HUES48 (cell line): ENCODE results near the gene RNU6-9.
"Not testable (repeated sequence)": the region's sequence is repeated elsewhere in the genome, so short reads cannot be mapped to it uniquely, and the experiment has no call there.

Source experiments
- H3K27ac ChIP-seq: one replicate; pipeline ENCODE4 v1.7.0; 2013; ENCODE audit warnings: low read depth, low read length, inconsistent platforms
- H3K27me3 ChIP-seq: 2 replicates; pipeline ENCODE4 v1.6.1; 2013; ENCODE audit warnings: mild to moderate bottlenecking, low read length; ENCODE audit not compliant: control insufficient read depth, insufficient read depth
- H3K36me3 ChIP-seq: 2 replicates; pipeline ENCODE4 v1.6.1; 2013; ENCODE audit warnings: low read length; ENCODE audit not compliant: control insufficient read depth, insufficient read depth
- H3K4me1 ChIP-seq: 2 replicates; pipeline ENCODE4 v1.6.1; 2013; ENCODE audit warnings: mild to moderate bottlenecking, low read length; ENCODE audit not compliant: control insufficient read depth, insufficient read depth
- H3K4me3 ChIP-seq: 2 replicates; pipeline ENCODE4 v1.5.1; 2013; ENCODE audit warnings: mild to moderate bottlenecking, low read depth, low read length
- H3K9ac ChIP-seq: 2 replicates; pipeline ENCODE4 v1.6.1; 2013; ENCODE audit warnings: mild to moderate bottlenecking, low read depth, low read length, moderate library complexity
- H3K9me3 ChIP-seq: 2 replicates; pipeline ENCODE4 v1.6.1; 2013; ENCODE audit warnings: low read length; ENCODE audit not compliant: control insufficient read depth, insufficient read depth

RNU6-9 gene

DNA sequence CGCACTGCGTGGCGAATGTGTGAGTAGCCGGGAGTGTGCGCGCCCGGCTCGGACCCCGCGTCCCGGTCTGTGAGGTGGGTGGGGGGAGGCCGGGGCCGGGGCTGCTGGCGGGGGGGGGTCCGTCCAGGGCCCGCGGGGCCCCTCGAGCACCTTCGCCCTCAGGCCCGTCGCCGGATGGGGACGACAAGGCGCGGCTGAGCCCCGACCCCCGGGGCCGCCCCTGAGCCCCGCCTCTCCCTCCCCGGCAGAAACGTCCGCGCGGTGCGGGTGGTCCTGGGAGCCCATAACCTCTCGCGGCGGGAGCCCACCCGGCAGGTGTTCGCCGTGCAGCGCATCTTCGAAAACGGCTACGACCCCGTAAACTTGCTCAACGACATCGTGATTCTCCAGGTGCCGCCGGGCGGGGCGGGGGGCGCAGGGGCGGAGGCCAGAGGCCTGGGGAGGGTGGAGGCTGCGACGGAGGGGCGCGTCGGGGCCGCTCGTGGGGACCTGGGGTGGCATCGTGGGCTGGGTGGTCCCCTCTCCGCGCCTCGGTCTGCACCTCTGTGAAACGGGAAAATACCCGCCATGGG lies 40.2 kb upstream of the RNU6-9 start:
- Histone ChIP-seq H3K27ac (no peak overlapping the region), H3K4me3 (no peak overlapping the region), H3K27me3 (no peaks in the 10 kb centered on the region), H3K4me1 (no peaks in the 10 kb centered on the region), H3K9me3 (no peaks in the 10 kb centered on the region), H3K36me3 (no peaks in the 10 kb centered on the region), H3K9ac (no peak overlapping the region)

DNA sequence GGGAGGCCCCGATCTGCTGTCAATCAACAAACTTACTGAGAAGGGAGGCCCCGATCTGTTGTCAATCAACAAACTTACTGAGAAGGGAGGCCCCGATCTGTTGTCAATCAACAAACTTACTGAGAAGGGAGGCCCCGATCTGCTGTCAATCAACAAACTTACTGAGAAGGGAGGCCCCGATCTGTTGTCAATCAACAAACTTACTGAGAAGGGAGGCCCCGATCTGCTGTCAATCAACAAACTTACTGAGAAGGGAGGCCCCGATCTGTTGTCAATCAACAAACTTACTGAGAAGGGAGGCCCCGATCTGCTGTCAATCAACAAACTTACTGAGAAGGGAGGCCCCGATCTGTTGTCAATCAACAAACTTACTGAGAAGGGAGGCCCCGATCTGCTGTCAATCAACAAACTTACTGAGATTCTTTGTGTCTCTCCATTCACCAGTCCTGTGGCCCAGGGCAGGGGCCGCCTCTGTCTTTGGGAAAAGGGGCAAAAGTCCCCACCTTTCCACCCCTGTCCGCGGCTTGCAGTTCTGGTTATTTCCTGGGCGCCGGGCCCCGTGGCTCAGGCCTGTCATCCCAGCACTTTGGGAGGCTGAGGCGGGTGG lies 39.6 kb upstream of the RNU6-9 start:
- H3K4me1 ChIP-seq, H3K9ac ChIP-seq, H3K27ac ChIP-seq, H3K36me3 ChIP-seq, H3K4me3 ChIP-seq, H3K9me3 ChIP-seq, H3K27me3 ChIP-seq: not testable (repeated sequence)

DNA sequence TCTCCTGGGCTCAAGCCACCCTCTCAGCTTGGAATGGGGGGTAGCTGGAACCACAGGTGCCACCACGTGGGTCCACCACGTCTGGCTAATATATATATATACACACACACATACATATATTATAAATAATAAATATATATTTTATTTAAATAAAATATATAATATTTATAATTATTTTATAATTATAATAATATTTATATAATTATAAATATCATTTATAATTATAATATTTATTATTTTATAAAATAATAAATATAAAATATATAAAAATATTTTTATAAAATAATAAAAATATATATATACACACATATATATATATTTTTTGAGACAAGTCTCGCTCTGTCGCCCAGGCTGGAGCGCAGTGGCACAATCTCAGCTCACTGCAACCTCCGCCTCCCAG lies 38.7 kb upstream of the RNU6-9 start:
- Histone ChIP-seq H3K4me1 (no peaks in the 10 kb centered on the region), H3K27me3 (peaks cover 5% of the 10 kb centered on the region), H3K4me3 (no peak overlapping the region), H3K9me3 (no peaks in the 10 kb centered on the region), H3K36me3 (no peaks in the 10 kb centered on the region), H3K9ac (no peak overlapping the region), H3K27ac (no peak overlapping the region)

DNA sequence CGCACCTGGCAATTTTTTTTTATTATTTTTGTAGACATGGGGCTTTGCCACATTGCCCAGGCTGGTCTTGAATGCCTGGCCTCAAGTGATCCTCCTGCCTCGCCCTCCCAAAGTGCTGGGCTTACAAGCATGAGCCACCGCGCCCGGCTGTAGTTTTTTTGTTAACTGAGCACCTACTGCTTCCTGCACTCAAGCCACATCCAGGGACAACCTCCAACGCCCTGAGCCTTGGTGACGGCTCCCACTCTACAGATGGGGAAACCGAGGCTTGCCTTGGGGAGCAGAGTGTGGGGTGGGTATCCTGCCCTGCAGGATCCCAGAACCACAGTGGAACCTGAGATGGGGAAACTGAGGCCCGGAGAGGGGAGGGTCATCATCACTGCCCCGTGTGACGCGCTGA lies 38.1 kb upstream of the RNU6-9 start:
- H3K4me1 ChIP-seq = no peaks in the 10 kb centered on the region
- H3K9ac ChIP-seq = no peak overlapping the region
- H3K9me3 ChIP-seq = no peaks in the 10 kb centered on the region
- peaks cover 11% of the 10 kb centered on the region for H3K27me3 ChIP-seq
- H3K36me3 ChIP-seq = no peaks in the 10 kb centered on the region
- no peak overlapping the region for H3K27ac ChIP-seq
- no peak overlapping the region for H3K4me3 ChIP-seq

DNA sequence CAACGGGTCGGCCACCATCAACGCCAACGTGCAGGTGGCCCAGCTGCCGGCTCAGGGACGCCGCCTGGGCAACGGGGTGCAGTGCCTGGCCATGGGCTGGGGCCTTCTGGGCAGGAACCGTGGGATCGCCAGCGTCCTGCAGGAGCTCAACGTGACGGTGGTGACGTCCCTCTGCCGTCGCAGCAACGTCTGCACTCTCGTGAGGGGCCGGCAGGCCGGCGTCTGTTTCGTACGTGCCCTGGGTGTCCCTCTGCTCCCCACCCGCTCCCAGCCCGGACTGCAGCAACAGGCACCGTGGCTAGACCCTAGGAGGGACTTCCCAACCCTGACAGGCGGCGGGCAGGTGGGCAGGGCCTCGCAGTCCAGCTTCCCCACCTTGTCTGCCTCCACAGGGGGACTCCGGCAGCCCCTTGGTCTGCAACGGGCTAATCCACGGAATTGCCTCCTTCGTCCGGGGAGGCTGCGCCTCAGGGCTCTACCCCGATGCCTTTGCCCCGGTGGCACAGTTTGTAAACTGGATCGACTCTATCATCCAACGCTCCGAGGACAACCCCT lies 37.6 kb upstream of the RNU6-9 start:
- no peak overlapping the region for H3K9ac ChIP-seq
- no peak overlapping the region for H3K27ac ChIP-seq
- H3K4me1 ChIP-seq = no peaks in the 10 kb centered on the region
- no peak overlapping the region for H3K4me3 ChIP-seq
- H3K27me3 ChIP-seq = peaks cover 15% of the 10 kb centered on the region
- H3K36me3 ChIP-seq = no peaks in the 10 kb centered on the region
- no peaks in the 10 kb centered on the region for H3K9me3 ChIP-seq

DNA sequence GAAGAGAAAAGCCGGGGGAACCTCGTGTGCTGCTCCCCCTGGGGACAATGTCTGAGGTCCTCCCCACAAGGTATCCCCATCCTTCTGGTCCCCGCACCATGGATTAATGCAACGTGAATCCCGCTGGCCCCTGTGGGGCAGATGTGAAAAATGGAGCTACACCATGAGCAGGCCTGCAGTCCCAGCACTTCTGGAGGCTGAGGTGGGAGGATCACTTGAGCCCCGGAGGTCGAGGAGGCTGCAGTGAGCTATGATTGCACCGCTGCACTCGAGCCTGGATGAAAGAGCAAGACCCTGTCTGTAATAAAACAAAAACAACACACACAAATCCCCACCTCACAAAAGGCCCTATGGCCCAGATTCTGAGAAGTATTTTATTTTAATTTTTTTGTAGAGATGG lies 35.0 kb upstream of the RNU6-9 start:
- Histone ChIP-seq H3K4me3 (no peak overlapping the region), H3K36me3 (no peaks in the 10 kb centered on the region), H3K9ac (no peak overlapping the region), H3K4me1 (no peaks in the 10 kb centered on the region), H3K9me3 (no peaks in the 10 kb centered on the region), H3K27ac (no peak overlapping the region), H3K27me3 (peaks cover 18% of the 10 kb centered on the region)

DNA sequence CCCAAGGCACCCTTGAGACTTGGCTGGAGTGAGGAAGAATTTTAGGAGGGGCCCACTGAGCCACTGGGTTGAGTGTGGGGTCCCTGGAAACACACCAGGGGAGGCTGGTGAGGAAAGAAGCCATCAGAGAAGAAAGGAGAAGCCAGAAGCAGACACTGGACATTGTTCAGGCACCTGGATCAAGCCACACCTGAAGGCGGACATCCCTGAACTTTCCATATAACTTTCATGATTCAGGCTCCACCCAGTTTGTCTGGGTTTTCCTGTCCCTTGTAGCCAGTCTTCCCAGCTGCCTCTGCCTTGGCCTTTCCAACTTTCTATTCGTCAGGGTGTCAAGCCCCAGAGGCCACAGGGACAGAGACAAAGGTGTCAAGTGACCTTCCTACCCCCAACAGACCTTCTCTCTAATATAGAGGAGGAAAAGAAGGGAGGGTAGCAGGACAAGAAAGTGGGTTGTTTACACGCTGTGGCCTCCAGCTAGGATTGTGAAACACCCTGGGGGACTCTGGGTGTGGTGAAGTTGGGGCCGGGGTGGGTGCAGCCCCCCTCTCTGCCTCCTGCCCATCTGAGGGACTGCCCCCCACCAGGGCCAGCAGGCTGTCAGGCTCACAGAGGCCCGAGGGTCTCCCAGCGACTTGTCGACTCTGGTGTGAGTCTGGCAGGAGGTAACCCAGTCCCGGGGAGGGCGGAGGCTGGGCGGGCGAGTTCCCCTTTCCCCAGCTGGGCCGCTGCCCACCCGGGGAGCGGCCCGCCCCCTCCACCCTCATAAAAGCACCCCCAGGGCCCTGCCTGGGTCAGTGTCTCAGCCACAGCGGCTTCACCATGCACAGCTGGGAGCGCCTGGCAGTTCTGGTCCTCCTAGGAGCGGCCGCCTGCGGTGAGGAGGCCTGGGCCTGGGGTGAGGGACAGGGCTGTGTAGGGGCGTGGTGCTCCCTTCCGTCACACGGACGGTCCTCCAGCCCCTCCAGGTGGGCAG lies 34.1 kb upstream of the RNU6-9 start, which contains the start of gene CFD:
Gene CFD (plus strand): TSS at position 797 of the 976 bp plus-strand sequence. CDS start 26 bp downstream, at position 823.
- no peak within 1 kb of the TSS for H3K9ac ChIP-seq
- no peaks in the 10 kb centered on the region for H3K4me1 ChIP-seq
- H3K9me3 ChIP-seq = no peaks in the 10 kb centered on the region
- peaks cover 18% of the 10 kb centered on the region for H3K27me3 ChIP-seq
- peak within 1 kb of the TSS; percentile 64 for H3K4me3 ChIP-seq
- H3K36me3 ChIP-seq = no peaks in the 10 kb centered on the region
- H3K27ac ChIP-seq = no peak within 1 kb of the TSS

DNA sequence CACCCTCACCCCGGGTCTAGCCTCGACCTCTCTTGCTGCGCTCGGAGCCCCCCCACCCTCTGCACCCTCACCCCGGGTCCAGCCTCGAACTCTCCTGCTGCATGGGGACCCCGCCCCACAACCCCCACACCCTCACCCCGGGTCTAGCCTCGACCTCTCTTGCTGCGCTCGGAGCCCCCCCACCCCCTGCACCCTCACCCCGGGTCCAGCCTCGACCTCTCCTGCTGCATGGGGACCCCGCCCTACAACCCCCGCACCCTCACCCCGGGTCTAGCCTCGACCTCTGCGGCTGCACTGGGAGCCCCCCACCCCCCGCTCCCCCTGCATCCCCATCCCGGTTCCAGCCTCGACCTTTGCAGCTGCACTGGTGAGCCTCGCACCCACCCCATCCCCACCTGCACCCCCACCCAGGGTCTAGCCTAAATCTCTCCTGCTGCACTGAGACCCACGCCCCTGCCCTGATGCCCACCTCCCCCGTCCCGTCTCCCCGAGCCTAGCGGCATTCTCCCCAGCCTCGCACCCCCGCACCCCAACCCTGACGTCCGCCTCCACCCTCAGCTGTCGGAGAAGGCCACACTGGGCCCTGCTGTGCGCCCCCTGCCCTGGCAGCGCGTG lies 32.0 kb upstream of the RNU6-9 start:
- Histone ChIP-seq H3K36me3 (no peaks in the 10 kb centered on the region), H3K4me3 (peak overlapping the region; percentile 51; the same call in 1 of the 2 replicates), H3K27ac (no peak overlapping the region), H3K27me3 (peaks cover 18% of the 10 kb centered on the region), H3K9me3 (no peaks in the 10 kb centered on the region), H3K9ac (no peak overlapping the region), H3K4me1 (no peaks in the 10 kb centered on the region)

DNA sequence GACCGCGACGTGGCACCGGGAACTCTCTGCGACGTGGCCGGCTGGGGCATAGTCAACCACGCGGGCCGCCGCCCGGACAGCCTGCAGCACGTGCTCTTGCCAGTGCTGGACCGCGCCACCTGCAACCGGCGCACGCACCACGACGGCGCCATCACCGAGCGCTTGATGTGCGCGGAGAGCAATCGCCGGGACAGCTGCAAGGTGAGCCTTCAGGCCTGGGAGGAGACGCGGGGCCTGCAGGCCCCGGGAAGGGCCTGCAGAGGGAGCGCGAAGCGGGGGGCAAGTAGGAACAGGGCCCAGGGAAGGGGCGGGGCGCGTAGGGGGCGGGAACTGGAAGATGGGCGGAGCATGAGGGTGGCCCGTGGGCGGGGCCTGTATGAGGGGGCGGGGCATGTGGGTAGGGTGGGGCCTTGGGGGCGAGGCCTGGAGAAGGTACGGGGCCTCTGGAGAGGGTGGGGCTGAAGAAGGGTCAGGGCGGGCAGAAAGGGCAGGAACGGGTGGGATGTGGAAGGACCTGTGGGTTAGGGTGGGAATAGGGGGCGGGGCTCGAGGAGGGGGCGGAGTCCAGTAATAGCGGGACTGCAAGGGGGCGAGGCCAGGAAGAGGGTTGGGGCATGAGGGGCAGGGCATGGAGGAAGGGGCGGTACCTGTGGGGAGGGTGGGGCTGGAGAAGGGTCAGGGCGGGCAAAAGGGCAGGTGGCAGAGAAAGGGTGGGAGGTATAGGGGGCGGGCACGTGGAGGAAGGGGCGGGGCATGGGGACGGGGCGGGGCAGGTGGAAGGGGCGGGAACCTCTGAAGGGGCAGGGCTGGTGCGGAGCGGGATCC lies 31.3 kb upstream of the RNU6-9 start:
- no peak overlapping the region for H3K9ac ChIP-seq
- H3K27ac ChIP-seq = no peak overlapping the region

More for the DNA sequence above, 31.3 kb upstream of the RNU6-9 start:
- Histone ChIP-seq H3K4me3 (peak overlapping the region; percentile 58; the same call in 1 of the 2 replicates), H3K9me3 (no peaks in the 10 kb centered on the region), H3K4me1 (peaks cover 2% of the 10 kb centered on the region; the same call in 1 of the 2 replicates), H3K36me3 (no peaks in the 10 kb centered on the region), H3K27me3 (peaks cover 18% of the 10 kb centered on the region)
